NCI-H2107 treated with DMSO at 0.1 percent for 48 hours (cell line): Measurements from ENCODE around the gene PMFBP1.

Source experiments
- DNase-seq: peaks from one replicate; lab custom pipeline; 2025; ENCODE audit not compliant: unreplicated experiment; lab: John Stamatoyannopoulos, UW

The PMFBP1 gene

GRCh38 chr16:72072514-72073342, 99.2 kb downstream of the PMFBP1 start:
- DNase-seq: no peak
